22Rv1 (cell line): Measurements from ENCODE around the gene CLSTN2.

Source experiments
- H3K27ac ChIP-seq: fragments of 450-650 bp; 2 replicates; pipeline ENCODE4 v1.5.1; 2017
- ZFX ChIP-seq: fragments of 450-650 bp; IDR thresholded peaks from 2 replicates; pipeline ENCODE4 v1.6.1; 2017; ENCODE audit warnings: antibody characterized with exemption, borderline replicate concordance
- TF ChIP-seq, protein P1 (sequence below): fragments of 450-650 bp; IDR thresholded peaks from 2 replicates; pipeline ENCODE4 v1.5.1; 2017; ENCODE audit warnings: mild to moderate bottlenecking

The CLSTN2 gene

DNA sequence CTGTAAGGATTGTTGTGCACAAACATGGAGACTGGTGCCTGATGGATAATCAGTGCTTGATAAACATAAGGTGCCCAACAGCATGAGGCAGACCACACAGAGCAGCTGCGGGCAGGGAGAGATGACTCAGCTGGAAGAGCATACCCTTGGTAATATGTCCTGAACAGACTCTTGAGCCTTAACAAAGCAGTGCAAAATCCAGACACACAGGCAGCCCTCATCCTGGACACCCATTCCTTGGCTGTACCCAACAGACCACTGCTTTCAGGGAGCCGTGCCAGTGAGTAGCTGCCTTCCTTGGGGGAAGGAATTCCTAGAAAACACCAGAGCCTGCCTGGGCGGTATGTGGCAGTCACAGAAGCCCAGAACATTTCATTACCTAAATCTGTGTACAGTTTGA lies 156.2 kb downstream of the CLSTN2 start:
- no peak overlapping the region for H3K27ac ChIP-seq

DNA sequence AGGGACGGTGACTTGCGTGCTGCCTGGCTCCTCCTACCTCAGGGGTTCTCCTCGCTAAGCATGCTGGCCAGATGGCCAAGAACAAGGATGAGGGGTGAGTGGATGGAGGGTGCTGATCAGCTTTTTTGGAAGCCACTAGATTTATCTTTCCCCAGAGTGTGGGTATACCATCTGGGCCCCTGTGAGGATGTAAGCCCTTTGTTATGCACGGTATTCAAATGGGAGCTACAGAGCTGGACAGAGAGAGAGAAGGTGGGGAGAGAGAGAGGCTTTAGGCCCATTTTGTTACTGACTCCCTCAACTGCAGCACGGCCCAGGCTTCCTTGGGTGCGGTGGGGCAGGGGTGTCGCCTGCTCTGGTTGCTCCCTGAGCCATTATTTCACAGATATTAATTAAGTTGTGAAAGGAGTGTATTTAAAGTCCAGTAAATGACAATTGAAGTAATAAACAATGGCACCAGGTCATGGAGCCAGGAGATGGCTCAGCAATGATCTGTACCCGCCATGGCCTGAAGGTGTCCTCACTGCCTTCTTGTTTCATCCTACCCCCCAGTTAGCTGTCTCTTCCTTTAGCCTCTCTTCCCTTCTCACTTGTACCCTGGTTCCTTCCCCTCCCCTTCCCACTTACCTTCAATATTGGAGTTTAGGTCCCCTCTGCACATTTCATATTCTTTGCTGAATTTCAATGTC lies 158.0 kb downstream of the CLSTN2 start:
- no peak overlapping the region for H3K27ac ChIP-seq
- no peak for TF ChIP-seq ZFX
- TF ChIP-seq, protein P1, sequence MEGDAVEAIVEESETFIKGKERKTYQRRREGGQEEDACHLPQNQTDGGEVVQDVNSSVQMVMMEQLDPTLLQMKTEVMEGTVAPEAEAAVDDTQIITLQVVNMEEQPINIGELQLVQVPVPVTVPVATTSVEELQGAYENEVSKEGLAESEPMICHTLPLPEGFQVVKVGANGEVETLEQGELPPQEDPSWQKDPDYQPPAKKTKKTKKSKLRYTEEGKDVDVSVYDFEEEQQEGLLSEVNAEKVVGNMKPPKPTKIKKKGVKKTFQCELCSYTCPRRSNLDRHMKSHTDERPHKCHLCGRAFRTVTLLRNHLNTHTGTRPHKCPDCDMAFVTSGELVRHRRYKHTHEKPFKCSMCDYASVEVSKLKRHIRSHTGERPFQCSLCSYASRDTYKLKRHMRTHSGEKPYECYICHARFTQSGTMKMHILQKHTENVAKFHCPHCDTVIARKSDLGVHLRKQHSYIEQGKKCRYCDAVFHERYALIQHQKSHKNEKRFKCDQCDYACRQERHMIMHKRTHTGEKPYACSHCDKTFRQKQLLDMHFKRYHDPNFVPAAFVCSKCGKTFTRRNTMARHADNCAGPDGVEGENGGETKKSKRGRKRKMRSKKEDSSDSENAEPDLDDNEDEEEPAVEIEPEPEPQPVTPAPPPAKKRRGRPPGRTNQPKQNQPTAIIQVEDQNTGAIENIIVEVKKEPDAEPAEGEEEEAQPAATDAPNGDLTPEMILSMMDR, result 0 out of 2 replicates have a peak, but pooled peaks have one; percentile 9

More for the DNA sequence above, 156.2 kb downstream of the CLSTN2 start:
- TF ChIP-seq, protein P1, result no peak
- TF ChIP-seq ZFX, result no peak

DNA sequence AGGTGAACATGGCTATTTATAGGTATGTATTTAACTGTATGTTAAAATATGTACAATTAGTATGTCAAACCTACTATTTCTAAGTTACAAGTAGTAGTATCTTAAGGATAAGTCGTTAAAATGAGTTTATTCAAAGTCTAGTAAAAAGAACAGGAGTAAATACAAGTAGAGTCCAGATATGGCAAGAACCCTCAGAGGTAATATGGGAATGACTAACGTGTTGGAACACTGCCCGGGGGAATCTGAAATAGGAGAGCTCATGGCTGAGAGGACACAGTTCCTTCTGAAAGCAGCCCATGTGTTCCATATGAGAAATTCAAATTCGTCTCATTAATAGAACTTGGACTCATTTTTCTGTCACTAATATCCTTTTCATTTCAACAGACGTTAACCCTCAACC lies 158.8 kb downstream of the CLSTN2 start:
- H3K27ac ChIP-seq, result no peak overlapping the region
- no peak for TF ChIP-seq ZFX
- TF ChIP-seq, protein P1, result no peak

DNA sequence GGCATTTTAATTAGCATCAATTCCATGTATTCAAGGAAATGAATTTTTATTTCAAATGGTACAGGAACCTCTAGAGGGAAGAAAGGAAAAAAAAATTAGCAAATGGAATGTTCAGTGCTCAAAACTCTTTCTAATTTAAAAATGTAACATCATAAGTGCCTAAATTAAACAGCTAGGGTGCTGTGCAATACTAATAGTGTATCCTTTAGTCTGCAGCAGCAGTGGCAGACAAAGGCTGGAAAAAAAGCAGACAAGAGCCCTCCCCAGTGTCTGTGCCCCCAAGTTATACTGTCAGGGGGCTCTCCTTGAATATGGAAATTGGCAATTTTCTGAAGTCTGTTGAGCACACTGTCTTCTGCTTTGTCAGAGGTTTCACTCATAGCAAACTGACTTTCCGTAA lies 159.5 kb downstream of the CLSTN2 start:
- no peak overlapping the region for H3K27ac ChIP-seq
- TF ChIP-seq ZFX, result no peak
- TF ChIP-seq, protein P1, result no peak

DNA sequence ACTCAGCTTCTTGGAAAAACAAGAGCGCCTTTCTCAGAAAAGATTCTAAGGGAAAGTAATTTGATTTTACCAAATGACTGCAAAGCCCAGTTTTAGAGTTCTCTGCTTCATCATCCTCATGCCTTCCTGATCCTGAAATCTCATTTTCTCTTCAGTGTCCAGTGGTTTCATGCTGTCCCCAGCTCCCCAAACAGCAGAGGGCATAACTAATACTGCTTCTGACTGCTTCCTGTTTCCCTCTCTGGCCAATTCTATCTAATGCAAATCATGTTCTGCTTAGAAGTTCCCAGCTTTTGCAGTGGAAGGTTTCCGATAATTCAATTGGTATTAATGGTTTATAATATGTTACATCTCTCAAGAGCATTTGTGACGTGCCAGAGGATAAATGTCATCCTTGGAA lies 161.1 kb downstream of the CLSTN2 start:
- no peak overlapping the region for H3K27ac ChIP-seq
- TF ChIP-seq, protein P1, result no peak
- TF ChIP-seq ZFX, result no peak

DNA sequence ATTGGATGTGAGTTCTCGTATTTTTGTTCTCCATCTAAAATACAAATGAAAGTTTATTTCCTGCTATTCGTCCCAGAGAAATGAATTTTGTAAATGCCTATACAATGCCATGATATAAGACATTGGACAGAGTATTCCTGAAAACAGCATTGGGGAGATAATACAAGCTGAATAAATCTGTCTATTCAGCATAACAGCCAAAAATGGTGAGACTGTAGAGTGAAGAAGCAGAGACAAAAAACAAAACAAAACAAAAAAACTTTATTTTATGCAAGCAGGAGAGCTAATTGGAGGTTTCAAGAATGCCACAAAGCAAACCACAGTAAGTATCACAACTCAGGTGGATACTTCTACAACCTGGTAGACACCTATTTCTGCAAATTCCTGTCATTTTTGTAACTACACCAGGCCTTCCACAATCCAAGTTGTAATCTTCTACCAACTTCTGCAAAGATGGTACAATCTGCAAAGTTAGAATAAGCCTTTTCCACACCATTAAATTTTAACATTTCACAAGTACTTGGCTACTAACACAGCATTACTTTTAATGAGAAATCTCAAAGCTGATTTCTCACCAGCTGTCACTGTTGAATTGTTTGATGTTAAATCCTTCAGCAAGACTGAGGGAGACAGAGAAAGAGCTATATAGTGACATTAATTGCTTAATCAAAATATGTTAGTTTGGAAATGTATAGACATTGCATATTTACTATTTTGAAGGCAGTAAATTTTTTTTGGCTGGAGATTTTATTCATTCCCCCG lies 163.1 kb downstream of the CLSTN2 start:
- H3K27ac ChIP-seq, result no peak overlapping the region
- TF ChIP-seq ZFX, result no peak
- TF ChIP-seq, protein P1, result no peak

DNA sequence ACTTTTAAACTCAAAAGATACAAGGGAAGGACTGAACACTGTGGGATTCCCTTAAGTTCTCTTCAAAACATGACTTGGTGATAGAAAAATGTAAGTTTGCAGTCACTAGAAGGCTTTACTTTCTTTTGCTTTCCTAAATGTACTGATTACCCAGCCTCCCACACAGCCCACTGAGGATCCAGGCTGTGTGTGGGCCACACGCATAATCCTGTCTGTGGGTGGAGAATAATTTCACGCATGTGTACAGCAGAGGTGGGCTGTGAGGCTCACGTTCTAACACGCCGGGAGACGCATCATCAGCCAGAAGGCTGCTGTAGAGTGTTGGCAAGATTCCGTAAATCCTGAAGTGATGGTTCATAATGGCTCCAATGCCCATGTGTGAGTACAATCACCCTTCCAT lies 165.5 kb downstream of the CLSTN2 start:
- H3K27ac ChIP-seq, result no peak overlapping the region
- no peak for TF ChIP-seq ZFX
- TF ChIP-seq, protein P1, result no peak
